WI38 (cell line): ENCODE data around the gene ZNF319.

ENCODE experiments used
- H3K4me3 ChIP-seq: 2 replicates; pipeline ENCODE4 v1.5.1; 2011; ENCODE audit warnings: low read depth, mild to moderate bottlenecking, control low read depth, low read length
- CTCF ChIP-seq: IDR thresholded peaks from 2 replicates; pipeline ENCODE4 v1.5.1; 2012; ENCODE audit warnings: low read depth, mild to moderate bottlenecking, control low read depth, low read length

ZNF319 gene

GRCh38 chr16:58025351-58026138 is 25.1 kb upstream of the ZNF319 start, which contains the start of gene MMP15:
Gene MMP15, plus strand, starts transcription at chr16:58025754. Its CDS starts 597 bp downstream, at chr16:58026351.
- no peak for TF ChIP-seq CTCF
- H3K4me3 ChIP-seq: peak within 1 kb of the TSS; percentile 58

- TF ChIP-seq CTCF: no peak
- peak overlapping the region; percentile 58 for H3K4me3 ChIP-seq
These were observed 24.2 kb upstream of the ZNF319 start for GRCh38 chr16:58024486-58025350.

GRCh38 chr16:58022601-58023371 is 22.3 kb upstream of the ZNF319 start:
- TF ChIP-seq CTCF: no peak
- H3K4me3 ChIP-seq: no peak overlapping the region

GRCh38 chr16:58021661-58022551 is 21.4 kb upstream of the ZNF319 start:
- no peak overlapping the region for H3K4me3 ChIP-seq
- no peak for TF ChIP-seq CTCF

GRCh38 chr16:58020628-58021521 is 20.4 kb upstream of the ZNF319 start:
- no peak overlapping the region for H3K4me3 ChIP-seq
- TF ChIP-seq CTCF: peak; percentile 90
